C4-2B (cell line): ENCODE measurements around the gene PCDHA13.

ENCODE experiments used
- CTCF ChIP-seq: fragments of 450-650 bp; conservative IDR thresholded peaks from 2 replicates; pipeline ENCODE4 v1.5.1; 2017; ENCODE audit warnings: mild to moderate bottlenecking
- ZFX ChIP-seq: fragments of 450-650 bp; IDR thresholded peaks from 2 replicates; pipeline ENCODE4 v1.6.1; 2017

GRCh38 chr5:140857987-140858240, 24.0 kb upstream of the PCDHA13 start:
- TF ChIP-seq CTCF (no peak), ZFX (no peak)
